Measurements from ENCODE around the gene ULK3. TPM values are rescaled to one million over a fixed set of nuclear protein-coding genes. Genes with fewer than 3 reads are reported as not detected.
A peak's percentile ranks its signal among the peaks of the same experiment; 100 is the strongest.

The ULK3 gene
- total RNA-seq, 4 donors from 2014 or later: 138 to 473 (median 312) TPM

- peaks cover 0 to 14% (median 6%) of the 10 kb centered on the region in 4 donors for H3K36me3 ChIP-seq
- in situ Hi-C loops (cut with MboI; ENCODE audit: low pct_ligation_motif_present in 1 of 4, low pct_unique_long_range_greater_than_20kb in 1 of 4, low sequenced_read_pairs in 3 of 4): no loop called here
- H3K4me3 ChIP-seq: no peak overlapping the region
- 77% methylated on average over 14 of the region's 16 CpGs; no CpG with 5 or more reads in 1 of the 2 donors for WGBS, 2 donors (ENCODE audit: low coverage in 1 of 2)
- TF ChIP-seq EP300 (IDR thresholded peaks at IDR 0.05; ENCODE audit: low read depth) (no peak), POLR2A (IDR thresholded peaks at IDR 0.05) (no peak), CTCF (IDR thresholded peaks at IDR 0.05) (no peak), POLR2AphosphoS5 (IDR thresholded peaks at IDR 0.05) (no peak)
- no peaks in the 10 kb centered on the region for H3K9me3 ChIP-seq
- DNase-seq: no peak
- intact Hi-C loops (cut with DNase I; ENCODE audit: low total_unique reads): no loop called here
- H3K27me3 ChIP-seq: no peaks in the 10 kb centered on the region
- peak overlapping the region; percentile 56 to 79 (median 66) for H3K27ac ChIP-seq
- H3K4me1 ChIP-seq: peaks cover 10 to 34% (median 19%) of the 10 kb centered on the region in 4 donors
These were observed 43.6 kb downstream of the ULK3 start for GRCh38 chr15:74799255-74799855.

- Histone ChIP-seq H3K4me1 (peaks cover 10 to 36% (median 19%) of the 10 kb centered on the region in 4 donors), H3K9me3 (no peaks in the 10 kb centered on the region), H3K27me3 (no peaks in the 10 kb centered on the region), H3K4me3 (no peak overlapping the region), H3K36me3 (peaks cover 0 to 14% (median 6%) of the 10 kb centered on the region in 4 donors), H3K27ac (peak overlapping the region; percentile 56 to 79 (median 66))
- intact Hi-C loops (cut with DNase I; ENCODE audit: low total_unique reads): no loop called here
- in situ Hi-C loops (cut with MboI; ENCODE audit: low pct_ligation_motif_present in 1 of 4, low pct_unique_long_range_greater_than_20kb in 1 of 4, low sequenced_read_pairs in 3 of 4): no loop called here
- DNase-seq: peak; percentile 81
- peak in 3 of 5 experiments; percentile 9 to 14 (median 12) for TF ChIP-seq CTCF (IDR thresholded peaks at IDR 0.05)
- TF ChIP-seq EP300 (IDR thresholded peaks at IDR 0.05; ENCODE audit: low read depth): no peak
- no peak for TF ChIP-seq POLR2A (IDR thresholded peaks at IDR 0.05)
- TF ChIP-seq POLR2AphosphoS5 (IDR thresholded peaks at IDR 0.05): peak in 1 of 3 donors; percentile 38
- WGBS, 2 donors (ENCODE audit: low coverage in 1 of 2): 67 to 100% methylated on average over 1 to 25 of the region's 25 CpGs
These were observed 44.3 kb downstream of the ULK3 start for GRCh38 chr15:74798388-74799254.

- DNase-seq: no peak
These were observed 46.9 kb downstream of the ULK3 start for GRCh38 chr15:74795966-74796625.

More at GRCh38 chr15:74795966-74796625, 46.9 kb downstream of the ULK3 start:
- Histone ChIP-seq H3K4me1 (peaks cover 15 to 61% (median 30%) of the 10 kb centered on the region in 4 donors), H3K27me3 (no peaks in the 10 kb centered on the region), H3K9me3 (no peaks in the 10 kb centered on the region), H3K36me3 (no peaks in the 10 kb centered on the region), H3K27ac (no peak overlapping the region), H3K4me3 (no peak overlapping the region)
- WGBS, 2 donors (ENCODE audit: low coverage in 1 of 2): 83 to 91% methylated on average over 11 to 14 of the region's 14 CpGs
- in situ Hi-C loops (cut with MboI; ENCODE audit: low pct_ligation_motif_present in 1 of 4, low pct_unique_long_range_greater_than_20kb in 1 of 4, low sequenced_read_pairs in 3 of 4): no loop called here
- no peak for TF ChIP-seq EP300 (IDR thresholded peaks at IDR 0.05; ENCODE audit: low read depth)
- no peak for TF ChIP-seq POLR2A (IDR thresholded peaks at IDR 0.05)
- TF ChIP-seq CTCF (IDR thresholded peaks at IDR 0.05): no peak
- intact Hi-C loops (cut with DNase I; ENCODE audit: low total_unique reads): no loop called here
